HFF-Myc (cell line): Measurements from ENCODE around the gene ALK.

Experiments
- DNase-seq: peaks from one replicate; pipeline ENCODE4 v3.0.0-alpha.2; 2011; ENCODE audit warnings: low read depth; ENCODE audit errors: extremely low read depth
- H3K4me3 ChIP-seq: replicated peaks from 2 replicates; pipeline ENCODE4 v1.5.1; 2011; ENCODE audit warnings: low read depth, mild to moderate bottlenecking, control low read depth, low read length
- TF ChIP-seq, protein P1 (sequence below): IDR thresholded peaks from 2 replicates; pipeline ENCODE4 v1.5.1; 2012; ENCODE audit warnings: mild to moderate bottlenecking, low read depth, low read length, control low read depth; ENCODE audit errors: missing control alignments

The ALK gene

DNA sequence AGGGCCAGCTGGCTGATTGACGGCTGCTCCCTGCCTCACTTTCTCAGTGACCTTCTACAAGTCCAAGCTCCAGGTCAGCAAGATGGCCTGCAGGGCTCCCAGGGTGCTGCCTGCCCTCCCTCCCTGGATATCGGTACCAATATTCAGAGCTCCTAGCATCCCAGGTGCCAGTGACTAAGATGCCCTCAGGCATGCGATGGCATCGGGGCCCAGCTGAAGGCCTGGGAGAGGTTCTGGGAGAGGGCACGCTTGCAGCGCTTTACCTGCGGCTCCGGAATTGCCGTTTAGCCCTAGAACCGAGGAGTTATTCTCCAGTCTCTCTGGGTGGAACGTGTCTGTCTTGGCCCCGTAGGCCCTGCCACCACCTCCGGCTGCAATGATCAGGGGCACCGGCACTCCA, 689.3 kb downstream of the ALK start:
- TF ChIP-seq, protein P1, sequence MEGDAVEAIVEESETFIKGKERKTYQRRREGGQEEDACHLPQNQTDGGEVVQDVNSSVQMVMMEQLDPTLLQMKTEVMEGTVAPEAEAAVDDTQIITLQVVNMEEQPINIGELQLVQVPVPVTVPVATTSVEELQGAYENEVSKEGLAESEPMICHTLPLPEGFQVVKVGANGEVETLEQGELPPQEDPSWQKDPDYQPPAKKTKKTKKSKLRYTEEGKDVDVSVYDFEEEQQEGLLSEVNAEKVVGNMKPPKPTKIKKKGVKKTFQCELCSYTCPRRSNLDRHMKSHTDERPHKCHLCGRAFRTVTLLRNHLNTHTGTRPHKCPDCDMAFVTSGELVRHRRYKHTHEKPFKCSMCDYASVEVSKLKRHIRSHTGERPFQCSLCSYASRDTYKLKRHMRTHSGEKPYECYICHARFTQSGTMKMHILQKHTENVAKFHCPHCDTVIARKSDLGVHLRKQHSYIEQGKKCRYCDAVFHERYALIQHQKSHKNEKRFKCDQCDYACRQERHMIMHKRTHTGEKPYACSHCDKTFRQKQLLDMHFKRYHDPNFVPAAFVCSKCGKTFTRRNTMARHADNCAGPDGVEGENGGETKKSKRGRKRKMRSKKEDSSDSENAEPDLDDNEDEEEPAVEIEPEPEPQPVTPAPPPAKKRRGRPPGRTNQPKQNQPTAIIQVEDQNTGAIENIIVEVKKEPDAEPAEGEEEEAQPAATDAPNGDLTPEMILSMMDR = no peak
- no peak for DNase-seq
- no peak overlapping the region for H3K4me3 ChIP-seq

DNA sequence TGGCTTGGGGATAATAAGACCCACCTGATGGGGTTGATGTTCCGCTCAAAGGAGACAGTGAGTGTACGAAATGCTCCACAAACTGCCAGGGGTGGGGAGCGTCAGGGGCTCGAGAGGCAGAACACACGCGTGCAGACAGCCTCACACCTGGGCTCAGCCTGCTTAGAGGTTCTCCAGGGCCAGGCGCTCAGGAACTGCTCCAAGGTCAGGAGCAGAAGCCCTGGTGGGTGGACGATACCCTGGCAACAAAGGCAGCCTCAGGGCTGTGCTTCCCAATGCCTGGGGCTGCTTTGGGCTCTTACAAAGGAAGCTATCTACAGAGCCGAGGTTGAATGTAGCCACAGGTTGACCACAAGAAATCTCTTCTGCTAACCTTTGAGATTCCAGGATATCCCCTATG, 691.7 kb downstream of the ALK start:
- TF ChIP-seq, protein P1 = no peak
- no peak for DNase-seq
- H3K4me3 ChIP-seq = no peak overlapping the region

DNA sequence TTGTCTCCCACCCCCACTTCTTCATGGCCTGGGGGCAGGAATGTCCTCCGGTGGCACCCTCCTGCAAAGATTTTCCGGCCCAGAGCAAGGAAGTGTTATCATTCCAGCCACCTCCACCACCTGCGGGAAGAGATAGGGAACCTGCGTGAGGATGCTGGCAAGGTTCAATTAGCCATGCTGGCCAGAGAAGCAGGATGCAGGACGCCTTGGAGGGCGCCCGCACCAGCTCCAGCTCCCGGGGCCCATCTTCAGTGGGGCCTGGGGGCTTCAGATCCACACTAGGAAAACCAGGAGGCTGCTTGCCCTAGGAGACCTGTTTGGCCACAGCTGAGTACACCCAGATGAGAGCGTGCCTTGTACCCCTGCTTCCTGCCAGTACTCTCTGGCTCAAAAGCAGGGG, 692.4 kb downstream of the ALK start:
- TF ChIP-seq, protein P1 = no peak
- no peak overlapping the region for H3K4me3 ChIP-seq
- DNase-seq = no peak

DNA sequence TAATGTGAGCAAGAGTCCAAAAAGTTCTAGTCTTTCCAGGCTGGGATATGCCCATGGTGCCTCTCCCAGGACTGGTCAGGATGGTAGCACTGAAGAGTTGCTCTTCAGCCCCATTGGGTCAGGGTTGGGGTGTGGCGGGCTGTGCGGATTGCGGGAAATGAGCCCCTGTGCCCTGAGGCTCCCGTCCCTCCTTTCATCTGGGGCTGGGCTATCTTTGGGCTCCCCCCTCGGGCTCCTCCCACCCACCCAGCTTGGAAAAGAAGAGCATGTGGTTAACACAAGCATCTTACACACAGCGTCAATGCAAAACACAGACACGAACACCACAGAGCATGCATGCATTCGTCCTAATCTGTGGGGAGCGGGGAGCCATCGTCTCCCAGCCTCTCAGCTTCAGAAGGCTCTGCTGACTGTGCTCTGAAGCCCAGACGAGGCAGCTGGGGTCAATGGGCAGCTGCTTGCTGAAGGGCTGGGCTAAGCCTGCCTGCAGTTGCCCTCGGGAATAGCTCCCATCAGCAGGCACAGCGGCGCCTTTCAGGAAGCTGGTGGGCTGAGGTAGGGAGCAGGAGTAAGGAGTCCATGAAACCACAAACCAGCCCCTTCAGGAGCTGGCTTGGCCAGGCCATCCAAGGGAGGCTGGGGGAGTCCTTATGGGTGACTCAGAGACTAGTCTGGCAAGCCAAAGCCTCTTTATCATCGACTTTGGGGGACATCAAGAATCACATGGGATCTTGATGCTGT, 693.3 kb downstream of the ALK start:
- DNase-seq = no peak
- TF ChIP-seq, protein P1 = no peak
- no peak overlapping the region for H3K4me3 ChIP-seq

DNA sequence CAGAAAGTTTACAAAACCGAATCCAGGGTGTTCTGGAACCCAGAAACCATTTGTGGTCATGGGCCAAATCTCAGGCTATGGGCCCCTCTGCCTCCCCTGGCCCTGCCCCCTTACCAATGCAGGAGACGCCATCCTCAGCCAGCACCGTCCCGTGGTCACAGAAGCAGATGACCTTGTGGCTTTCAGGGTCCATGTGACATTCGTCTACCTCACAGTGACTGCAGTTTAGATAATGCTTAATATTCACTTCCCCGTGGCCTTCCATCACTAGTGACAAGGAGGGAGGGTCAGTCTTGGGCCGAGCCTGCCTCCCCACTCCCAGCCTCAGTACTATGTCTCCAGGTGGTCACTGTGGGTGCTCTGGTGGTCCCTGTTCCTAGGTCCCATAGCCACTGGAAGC, 694.6 kb downstream of the ALK start:
- TF ChIP-seq, protein P1 = no peak
- no peak for DNase-seq
- no peak overlapping the region for H3K4me3 ChIP-seq

DNA sequence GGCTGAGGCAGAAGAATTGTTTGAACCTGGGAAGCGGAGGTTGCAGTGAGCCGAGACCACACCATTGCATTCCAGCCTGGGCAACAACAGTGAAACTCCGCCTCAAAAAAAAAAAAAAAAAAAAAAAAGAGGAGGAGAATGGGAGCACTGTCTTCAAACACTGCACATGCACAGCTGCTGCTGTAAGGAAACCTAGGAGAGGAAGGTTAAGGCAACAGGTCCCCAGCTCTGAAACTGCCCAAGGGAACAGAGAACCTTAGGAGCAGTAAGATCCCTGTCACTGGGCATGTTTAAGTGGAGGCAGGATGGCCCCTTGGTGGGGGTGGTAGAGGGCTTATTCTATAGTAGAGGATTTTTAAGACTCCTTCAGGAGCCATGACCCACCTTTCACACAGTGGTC, 695.0 kb downstream of the ALK start:
- TF ChIP-seq, protein P1 = no peak
- H3K4me3 ChIP-seq = no peak overlapping the region
- no peak for DNase-seq

DNA sequence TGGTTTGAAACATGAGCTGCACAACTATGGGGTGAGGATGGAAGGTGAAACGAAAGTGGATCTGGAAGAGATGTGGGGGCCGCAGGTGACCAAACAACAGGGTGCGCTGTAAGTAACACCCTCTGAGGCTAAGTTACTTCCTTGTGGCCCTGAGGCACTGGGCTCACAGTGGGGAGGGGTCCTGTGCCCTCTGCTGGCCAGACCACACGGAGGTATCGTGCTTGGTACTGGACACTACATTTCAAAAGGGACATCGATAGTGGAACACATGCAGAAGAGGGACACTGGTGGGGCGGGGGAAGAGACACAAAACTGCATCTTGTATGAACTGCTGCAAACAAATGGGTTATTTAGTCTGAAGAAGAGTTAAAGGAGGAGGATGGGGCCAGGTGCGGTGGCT, 695.6 kb downstream of the ALK start:
- no peak overlapping the region for H3K4me3 ChIP-seq
- TF ChIP-seq, protein P1 = no peak

More for the DNA sequence above, 695.6 kb downstream of the ALK start:
- DNase-seq = no peak
